Aorta (tissue), 5 donors: ENCODE data around the gene ADM2. TPM values are rescaled to one million over a fixed set of nuclear protein-coding genes. Genes with fewer than 3 reads are reported as not detected.

Experiments
- ATAC-seq: fragments of 200-7000 bp; cut with Tn5 transposase; one replicate; pipeline ENCODE4 v1.9.1; 2022; ENCODE audit warnings: moderate library complexity; ENCODE audit not compliant: low FRiP score
- DNase-seq, 2 donors: peaks; one replicate each; pipeline ENCODE4 v3.0.0-alpha.2; 2020
- H3K27ac ChIP-seq, 2 donors: one replicate each; pipeline ENCODE4 v1.5.1; 2013; ENCODE audit warnings: low read length in 2 of 2, mild to moderate bottlenecking in 2 of 2, moderate library complexity in 2 of 2, control low read depth in 1 of 2, inconsistent platforms in 1 of 2, low read depth in 1 of 2
- H3K27me3 ChIP-seq, 2 donors: one replicate each; pipeline ENCODE4 v1.6.1; 2013; ENCODE audit warnings: control low read depth in 1 of 2, low read length in 1 of 2, mild to moderate bottlenecking in 1 of 2, moderate library complexity in 1 of 2; ENCODE audit not compliant: insufficient read depth in 2 of 2, control insufficient read depth in 1 of 2
- H3K36me3 ChIP-seq, 2 donors: one replicate each; pipeline ENCODE4 v1.6.1; 2013; ENCODE audit warnings: control low read depth in 1 of 2, low read length in 1 of 2, mild to moderate bottlenecking in 1 of 2; ENCODE audit not compliant: insufficient read depth in 2 of 2, control insufficient read depth in 1 of 2
- H3K4me1 ChIP-seq, 2 donors: one replicate each; pipeline ENCODE4 v1.6.1; 2013; ENCODE audit warnings: low read length in 2 of 2, control low read depth in 1 of 2, mild to moderate bottlenecking in 1 of 2, moderate library complexity in 1 of 2; ENCODE audit not compliant: insufficient read depth in 2 of 2, control insufficient read depth in 1 of 2
- H3K4me3 ChIP-seq, 2 donors: one replicate each; pipeline ENCODE4 v1.5.1; 2013; ENCODE audit warnings: low read length in 2 of 2, control low read depth in 1 of 2, mild to moderate bottlenecking in 1 of 2
- H3K9me3 ChIP-seq: one replicate; pipeline ENCODE4 v1.6.1; 2013; ENCODE audit warnings: mild to moderate bottlenecking, low read length; ENCODE audit not compliant: control insufficient read depth
- WGBS, 2 donors: extraction: QIAGEN DNeasy Blood & Tissue Kit; methylation state at CpG; one replicate each; pipeline ENCODE4 v1.1.7; 2013; 5-methylcytosine and 5-hydroxymethylcytosine counted together
- intact Hi-C, 2 donors: fragments of 100-400 bp; cut with DNase I; formaldehyde crosslinking; loops; one replicate each; pipeline versions ENCODE4 v1.14.2 to v1.15.0; 2022
- polyA plus RNA-seq, 2 donors: library from polyadenylated mRNA; stranded (reverse); fragments of 200-250 nt; gene quantifications; one replicate each; pipeline ENCODE4 v1.2.3, GENCODE V29; 2013
- total RNA-seq, 2 donors: library from RNA; stranded (reverse); fragmentation: NEBNext Ultra II Directional; extraction: Animal tissue kit (Norgen Biotek cat#: 25700); gene quantifications; one replicate each; pipeline ENCODE4 v1.2.1, GENCODE V29; 2021
- donor health status: healthy with polysubstance abuse.
- donor health status: Bipolar disorder and iron deficiency.
- donor health status: DM: no; HTN: no; CAD: no.
- donor health status: DM: no; HTN: no; CAD: no.
- donor health status: DM: yes; HTN: yes; CAD: no.

The ADM2 gene
- total and polyA plus RNA-seq, 4 donors = 0.26 to 0.54 (median 0.50) TPM; not detected in 1

- H3K9me3 ChIP-seq = no peaks in the 10 kb centered on the region
- intact Hi-C loops = no loop called here
- DNase-seq = no peak
- H3K36me3 ChIP-seq = no peaks in the 10 kb centered on the region
- no peak overlapping the region for H3K27ac ChIP-seq
- peak; percentile 59 for ATAC-seq
- no peaks in the 10 kb centered on the region for H3K4me1 ChIP-seq
- no peaks in the 10 kb centered on the region for H3K27me3 ChIP-seq
- H3K4me3 ChIP-seq = no peak overlapping the region
- 8 to 25% methylated on average over 13 of the region's 13 CpGs for WGBS, 2 donors
Measured at GRCh38 chr22:50498322-50498890, 17.1 kb downstream of the ADM2 start.

DNA sequence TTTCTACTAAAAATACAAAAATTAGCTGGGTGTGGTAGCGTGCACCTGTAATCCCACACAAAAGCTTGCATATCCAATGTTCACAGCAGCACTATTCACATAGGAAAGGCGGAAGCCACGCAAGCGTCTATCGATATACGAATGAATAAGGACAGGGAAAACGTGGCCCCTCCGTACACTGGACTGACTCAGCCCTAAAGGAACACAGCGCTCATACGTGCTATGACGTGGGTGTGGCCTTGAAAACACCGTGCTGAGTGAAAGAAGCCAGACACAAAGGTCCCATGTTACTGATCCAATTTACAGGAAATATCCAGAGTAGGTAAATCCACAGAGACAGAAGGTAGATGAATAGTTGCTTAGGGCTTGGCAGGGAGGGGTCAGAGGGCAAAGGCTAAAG lies 19.1 kb downstream of the ADM2 start:
- ATAC-seq (no peak), DNase-seq (no peak)
- no peaks in the 10 kb centered on the region for H3K9me3 ChIP-seq
- no peaks in the 10 kb centered on the region for H3K27me3 ChIP-seq
- peaks cover 0 to 1% of the 10 kb centered on the region in 2 donors for H3K36me3 ChIP-seq
- H3K4me3 ChIP-seq = no peak overlapping the region
- H3K27ac ChIP-seq = no peak overlapping the region
- intact Hi-C loops = loop anchor here in 1 of 2 donors (10.0 kb wide), 1 partner anchor 256 kb away; the partner anchor contains the start of gene TUBGCP6
- WGBS, 2 donors = 91 to 94% methylated on average over 12 of the region's 12 CpGs
- no peaks in the 10 kb centered on the region for H3K4me1 ChIP-seq

DNA sequence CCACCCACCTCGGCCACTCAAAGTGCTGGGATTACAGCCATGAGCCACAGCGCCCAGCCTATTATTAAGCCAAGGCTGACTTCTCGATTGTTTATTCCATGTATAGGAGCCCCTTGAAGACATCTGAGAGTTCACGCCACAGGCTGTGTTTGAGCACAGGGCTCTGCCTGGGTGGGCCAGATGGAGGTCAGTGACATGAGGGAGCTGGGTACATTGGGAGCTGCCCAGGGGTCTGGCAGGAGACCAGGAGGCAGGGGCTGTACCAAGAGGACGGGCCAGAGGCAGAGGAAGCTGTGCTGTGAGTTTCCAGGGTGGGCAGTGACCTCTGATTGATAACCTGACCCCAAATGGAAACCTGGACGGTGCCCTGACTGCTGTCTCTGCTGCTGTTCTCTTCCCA lies 20.8 kb downstream of the ADM2 start:
- ATAC-seq = no peak
- WGBS, 2 donors = 80% methylated on average over 6 of the region's 6 CpGs
- no peak for DNase-seq
- Histone ChIP-seq H3K4me3 (no peak overlapping the region), H3K9me3 (no peaks in the 10 kb centered on the region), H3K27me3 (no peaks in the 10 kb centered on the region), H3K36me3 (peaks cover 0 to 1% of the 10 kb centered on the region in 2 donors), H3K27ac (no peak overlapping the region), H3K4me1 (no peaks in the 10 kb centered on the region)
- intact Hi-C loops = loop anchor here in 1 of 2 donors (10.0 kb wide), 1 partner anchor 257 kb away; the partner anchor contains the start of gene TUBGCP6

DNA sequence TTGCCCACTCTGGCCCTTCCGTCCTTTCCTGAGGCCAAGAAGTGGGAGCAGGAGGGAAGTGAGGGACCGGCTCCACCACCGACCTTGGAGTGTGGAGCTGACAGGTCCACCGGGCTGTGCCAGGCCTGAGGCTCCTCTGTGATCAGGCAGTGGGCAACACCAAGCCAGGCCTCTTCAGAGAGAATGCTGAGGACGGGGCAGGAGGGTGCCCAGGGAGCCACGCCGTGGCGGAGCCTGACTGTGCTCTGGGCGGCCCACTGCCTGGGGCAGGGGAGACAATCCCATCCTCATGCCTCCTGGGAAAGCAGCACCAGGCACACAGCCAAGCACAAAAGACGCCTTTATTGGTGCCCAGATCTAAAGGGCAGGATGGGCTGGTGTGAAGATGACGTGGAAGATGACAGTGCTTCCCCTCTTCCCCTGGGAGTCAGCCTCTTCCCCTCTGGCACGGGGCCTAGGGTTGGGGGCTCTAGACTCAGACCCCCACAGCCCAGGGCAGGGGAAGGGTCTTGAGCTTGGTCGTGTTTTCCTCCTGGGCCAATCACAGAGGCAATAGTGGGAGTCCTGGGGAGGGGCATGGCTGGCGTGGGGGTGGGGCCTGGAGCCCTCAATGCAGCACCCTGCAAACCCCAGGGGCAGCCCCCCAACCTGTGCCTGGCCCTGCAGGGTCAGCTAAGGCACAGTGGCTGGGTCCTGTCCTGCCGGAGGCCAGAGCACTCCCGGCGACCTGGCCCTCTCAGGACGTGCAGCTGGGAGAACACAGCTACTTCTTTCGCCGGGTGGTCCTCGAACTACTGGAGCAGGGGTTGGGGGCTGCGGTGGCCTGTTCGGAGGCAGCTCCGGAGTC lies 21.5 kb downstream of the ADM2 start:
- WGBS, 2 donors = 81 to 82% methylated on average over 23 to 24 of the region's 24 CpGs
- Histone ChIP-seq H3K27me3 (no peaks in the 10 kb centered on the region), H3K27ac (no peak overlapping the region), H3K36me3 (peaks cover 0 to 1% of the 10 kb centered on the region in 2 donors), H3K4me3 (no peak overlapping the region), H3K9me3 (no peaks in the 10 kb centered on the region), H3K4me1 (no peaks in the 10 kb centered on the region)
- no peak for ATAC-seq
- no peak for DNase-seq
- intact Hi-C loops = loop anchor here in 1 of 2 donors (10.0 kb wide), 1 partner anchor 258 kb away; the partner anchor contains the start of gene TUBGCP6

- intact Hi-C loops = loop anchor here in 1 of 2 donors (10.0 kb wide), 1 partner anchor 259 kb away; the partner anchor contains the start of gene TUBGCP6
Measured at GRCh38 chr22:50503475-50504145, 22.3 kb downstream of the ADM2 start.

DNA sequence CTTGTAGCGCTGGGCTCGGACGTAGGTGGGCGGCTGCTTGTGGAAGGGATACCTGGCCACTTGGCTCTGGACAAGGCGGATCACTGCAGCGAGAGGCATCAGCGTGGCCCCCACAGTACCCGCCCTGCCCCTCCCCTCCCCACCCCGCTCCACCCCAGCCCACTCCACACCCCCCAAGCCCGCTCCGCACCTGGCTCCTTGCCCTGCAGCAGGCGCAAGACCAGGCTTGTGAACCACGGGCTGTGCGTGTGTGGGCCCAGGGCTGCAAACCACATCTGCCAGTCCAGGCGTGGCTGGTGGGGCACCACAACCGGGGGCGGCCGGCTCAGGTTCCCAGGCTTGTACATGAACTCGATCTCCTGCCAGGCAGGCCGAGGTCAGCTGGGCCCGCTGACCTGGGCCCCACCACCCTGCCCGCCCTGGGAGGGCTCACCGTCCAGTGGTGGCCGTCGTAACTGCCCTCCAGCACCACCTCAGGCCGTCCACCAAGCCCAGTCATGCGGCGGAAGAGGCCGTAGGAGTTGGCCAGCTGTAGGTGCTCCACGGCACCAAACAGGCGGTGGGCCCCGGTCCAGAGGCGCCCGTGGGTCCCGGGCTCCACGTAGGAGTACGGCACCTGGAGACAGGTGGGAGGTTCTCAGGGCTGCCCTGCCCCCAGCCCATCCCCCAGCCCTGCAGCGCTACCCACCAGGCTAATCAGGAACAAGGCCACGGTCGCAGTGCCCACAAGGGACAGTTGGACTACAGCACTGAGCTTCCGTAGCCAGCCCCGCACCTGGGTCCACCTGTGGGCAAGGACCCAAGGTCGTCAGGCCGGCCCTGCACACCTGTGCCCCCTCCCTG lies 23.2 kb downstream of the ADM2 start:
- intact Hi-C loops = loop anchor here in 1 of 2 donors (5.0 to 10.0 kb wide), 2 partner anchors 58 to 260 kb away; partner anchors contain the start of genes SYCE3 and TUBGCP6
- Histone ChIP-seq H3K4me1 (no peaks in the 10 kb centered on the region), H3K4me3 (no peak overlapping the region), H3K36me3 (peaks cover 0 to 1% of the 10 kb centered on the region in 2 donors), H3K27ac (no peak overlapping the region), H3K27me3 (no peaks in the 10 kb centered on the region), H3K9me3 (no peaks in the 10 kb centered on the region)
- ATAC-seq (no peak), DNase-seq (peak in 1 of 2 donors; percentile 75)
- 91 to 93% methylated on average over 44 of the region's 44 CpGs for WGBS, 2 donors

More at GRCh38 chr22:50503475-50504145, 22.3 kb downstream of the ADM2 start:
- DNase-seq (no peak), ATAC-seq (no peak)
- H3K36me3 ChIP-seq = peaks cover 0 to 1% of the 10 kb centered on the region in 2 donors
- 86 to 88% methylated on average over 14 to 25 of the region's 26 CpGs for WGBS, 2 donors
- H3K27ac ChIP-seq = no peak overlapping the region
- H3K27me3 ChIP-seq = no peaks in the 10 kb centered on the region
- no peaks in the 10 kb centered on the region for H3K4me1 ChIP-seq
- no peak overlapping the region for H3K4me3 ChIP-seq
- H3K9me3 ChIP-seq = no peaks in the 10 kb centered on the region

GRCh38 chr22:50505276-50505775 lies 24.0 kb downstream of the ADM2 start:
- no peaks in the 10 kb centered on the region for H3K27me3 ChIP-seq
- 88 to 92% methylated on average over 13 to 14 of the region's 14 CpGs for WGBS, 2 donors
- H3K27ac ChIP-seq = no peak overlapping the region
- DNase-seq (no peak), ATAC-seq (no peak)
- H3K9me3 ChIP-seq = no peaks in the 10 kb centered on the region
- peaks cover 0 to 1% of the 10 kb centered on the region in 2 donors for H3K36me3 ChIP-seq
- intact Hi-C loops = loop anchor here in 1 of 2 donors (5.0 to 10.0 kb wide), 2 partner anchors 57 to 261 kb away; partner anchors contain the start of genes SYCE3 and TUBGCP6
- no peaks in the 10 kb centered on the region for H3K4me1 ChIP-seq
- H3K4me3 ChIP-seq = no peak overlapping the region
